Uterus (tissue), 4 donors: Measurements from ENCODE around the gene CLPTM1L. TPM values are rescaled to one million over a fixed set of nuclear protein-coding genes. Genes with fewer than 3 reads are reported as not detected.

Source experiments
- DNase-seq, 2 donors: peaks; one replicate each; pipeline ENCODE4 v3.0.0-alpha.2; 2019 to 2020
- H3K27ac ChIP-seq, 2 donors: fragments of 200-600 bp; sonication (generic); 1 replicate in 1 of 2; 2 replicates in 1 of 2; pipeline ENCODE4 v1.5.1; 2016 to 2018
- H3K27me3 ChIP-seq, 2 donors: fragments of 200-600 bp; sonication (generic); one replicate each; pipeline ENCODE4 v1.5.1; 2018 to 2019; ENCODE audit warnings: control low read depth in 1 of 2
- H3K36me3 ChIP-seq, 2 donors: fragments of 200-600 bp; sonication (generic); one replicate each; pipeline ENCODE4 v1.5.1; 2019; ENCODE audit warnings: control low read depth in 1 of 2
- H3K4me1 ChIP-seq, 2 donors: fragments of 200-600 bp; sonication (generic); one replicate each; pipeline ENCODE4 v1.5.1; 2018 to 2019; ENCODE audit warnings: control low read depth in 1 of 2
- H3K4me3 ChIP-seq, 2 donors: fragments of 200-600 bp; sonication (generic); 1 replicate in 1 of 2; 2 replicates in 1 of 2; pipeline ENCODE4 v1.5.1; 2018 to 2019; ENCODE audit warnings: mild to moderate bottlenecking in 1 of 2
- H3K9me3 ChIP-seq, 2 donors: fragments of 200-600 bp; sonication (generic); one replicate each; pipeline ENCODE4 v1.5.1; 2019; ENCODE audit warnings: control low read depth in 1 of 2
- POLR2A ChIP-seq, 2 donors: fragments of 450-650 bp; IDR thresholded peaks; one replicate each; pipeline ENCODE4 v1.6.1; 2016; ENCODE audit warnings: antibody characterized with exemption in 2 of 2, mild to moderate bottlenecking in 1 of 2, moderate library complexity in 1 of 2
- intact Hi-C: fragments of 100-400 bp; cut with DNase I; formaldehyde crosslinking; loops from one replicate; pipeline ENCODE4 v1.15.1; 2023; ENCODE audit warnings: low total_unique reads
- total RNA-seq, 4 donors: library from RNA; depleted of rRNA in 3 of 4; stranded (reverse); fragments of >200 nt in 3 of 4; gene quantifications; one replicate each; pipeline versions ENCODE4 v1.1.0 to v1.2.4, GENCODE V29; 2014 to 2023
- TF ChIP-seq, protein P1 (sequence below), 4 experiments: fragments of 200-600 bp in 2 of 4; fragments of 450-650 bp in 2 of 4; sonication (generic) in 2 of 4; IDR thresholded peaks; one replicate each; pipeline ENCODE4 v1.5.1; 2016 to 2019; ENCODE audit warnings: antibody characterized with exemption in 4 of 4, mild to moderate bottlenecking in 2 of 4, moderate library complexity in 1 of 4
- donor health status: DM: yes; HTN: yes; CAD: no.

CLPTM1L gene
- total RNA-seq, 4 donors from 2014 or later = 63.2 to 74.3 (median 71.1) TPM

DNA sequence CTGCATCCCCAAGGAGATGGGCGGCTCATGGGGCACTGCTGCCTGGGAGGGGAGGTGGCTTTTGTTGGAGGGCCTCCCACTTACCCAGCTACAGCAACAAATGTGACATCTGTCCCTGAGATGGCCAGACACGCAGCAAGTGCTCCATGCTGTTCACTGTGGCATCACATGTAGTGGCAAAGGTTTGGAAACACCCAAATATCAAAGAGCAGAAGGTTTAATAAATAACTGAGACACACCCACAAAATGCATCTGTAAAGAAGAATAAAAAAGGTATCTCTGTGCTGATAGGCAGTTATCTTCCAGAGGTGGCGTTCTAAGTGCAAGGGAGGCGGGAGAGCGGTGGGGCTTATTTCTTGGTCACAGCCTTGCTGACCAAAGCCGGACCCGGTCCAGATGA, 23.3 kb upstream of the CLPTM1L start:
- Histone ChIP-seq H3K4me3 (no peak overlapping the region), H3K27ac (no peak overlapping the region), H3K4me1 (no peaks in the 10 kb centered on the region), H3K9me3 (no peaks in the 10 kb centered on the region), H3K27me3 (peaks cover 0 to 6% of the 10 kb centered on the region in 2 donors), H3K36me3 (no peaks in the 10 kb centered on the region)
- DNase-seq = no peak
- TF ChIP-seq, protein P1, sequence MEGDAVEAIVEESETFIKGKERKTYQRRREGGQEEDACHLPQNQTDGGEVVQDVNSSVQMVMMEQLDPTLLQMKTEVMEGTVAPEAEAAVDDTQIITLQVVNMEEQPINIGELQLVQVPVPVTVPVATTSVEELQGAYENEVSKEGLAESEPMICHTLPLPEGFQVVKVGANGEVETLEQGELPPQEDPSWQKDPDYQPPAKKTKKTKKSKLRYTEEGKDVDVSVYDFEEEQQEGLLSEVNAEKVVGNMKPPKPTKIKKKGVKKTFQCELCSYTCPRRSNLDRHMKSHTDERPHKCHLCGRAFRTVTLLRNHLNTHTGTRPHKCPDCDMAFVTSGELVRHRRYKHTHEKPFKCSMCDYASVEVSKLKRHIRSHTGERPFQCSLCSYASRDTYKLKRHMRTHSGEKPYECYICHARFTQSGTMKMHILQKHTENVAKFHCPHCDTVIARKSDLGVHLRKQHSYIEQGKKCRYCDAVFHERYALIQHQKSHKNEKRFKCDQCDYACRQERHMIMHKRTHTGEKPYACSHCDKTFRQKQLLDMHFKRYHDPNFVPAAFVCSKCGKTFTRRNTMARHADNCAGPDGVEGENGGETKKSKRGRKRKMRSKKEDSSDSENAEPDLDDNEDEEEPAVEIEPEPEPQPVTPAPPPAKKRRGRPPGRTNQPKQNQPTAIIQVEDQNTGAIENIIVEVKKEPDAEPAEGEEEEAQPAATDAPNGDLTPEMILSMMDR (IDR thresholded peaks at IDR 0.05) = no peak
- TF ChIP-seq POLR2A (IDR thresholded peaks at IDR 0.05) = no peak
- intact Hi-C loops = no loop called here

DNA sequence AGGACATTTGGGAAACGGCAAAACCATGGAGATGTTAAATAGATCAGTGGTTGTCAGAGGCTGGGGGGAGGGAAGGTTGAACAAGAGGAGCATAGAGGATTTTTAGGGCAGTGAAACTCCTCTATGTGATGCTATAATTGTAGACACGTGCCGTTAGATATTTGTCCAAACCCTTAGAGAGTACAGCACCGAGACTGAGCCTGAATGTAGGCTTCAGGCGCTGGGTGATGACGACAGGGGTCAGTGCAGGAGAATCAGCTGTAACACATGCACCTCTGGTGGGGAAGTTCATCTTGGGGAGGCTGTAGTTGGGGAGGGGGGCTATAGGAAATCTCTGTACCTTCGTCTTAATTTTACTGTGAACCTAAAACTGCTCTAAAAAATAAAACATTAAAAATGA, 22.2 kb upstream of the CLPTM1L start:
- no peak overlapping the region for H3K27ac ChIP-seq
- H3K36me3 ChIP-seq = no peaks in the 10 kb centered on the region
- H3K27me3 ChIP-seq = peaks cover 0 to 6% of the 10 kb centered on the region in 2 donors
- TF ChIP-seq POLR2A (IDR thresholded peaks at IDR 0.05) = no peak
- TF ChIP-seq, protein P1 (IDR thresholded peaks at IDR 0.05) = no peak
- intact Hi-C loops = no loop called here
- H3K4me1 ChIP-seq = no peaks in the 10 kb centered on the region
- DNase-seq = no peak
- H3K9me3 ChIP-seq = no peaks in the 10 kb centered on the region
- no peak overlapping the region for H3K4me3 ChIP-seq

DNA sequence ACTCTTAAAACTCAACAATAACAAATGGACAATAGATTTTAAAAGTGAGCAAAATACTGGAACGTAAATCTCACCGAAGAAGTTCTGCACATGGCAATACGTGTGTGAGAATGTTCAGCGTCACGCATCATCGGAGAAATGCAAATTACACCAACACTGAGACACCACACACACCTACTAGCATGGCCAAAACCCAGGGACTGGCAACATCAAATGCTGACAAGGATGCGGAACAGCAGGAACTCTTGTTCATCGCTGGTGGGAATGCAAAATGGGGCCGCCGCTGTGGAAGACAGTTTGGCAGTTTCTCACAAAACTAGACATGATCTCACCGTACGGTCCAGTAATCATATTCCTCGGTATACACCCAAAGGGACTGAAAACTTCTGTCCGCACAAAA, 21.6 kb upstream of the CLPTM1L start:
- Histone ChIP-seq H3K36me3 (no peaks in the 10 kb centered on the region), H3K9me3 (no peaks in the 10 kb centered on the region), H3K27me3 (peaks cover 0 to 6% of the 10 kb centered on the region in 2 donors), H3K4me3 (no peak overlapping the region), H3K27ac (no peak overlapping the region), H3K4me1 (no peaks in the 10 kb centered on the region)
- DNase-seq = no peak
- intact Hi-C loops = no loop called here
- TF ChIP-seq, protein P1 (IDR thresholded peaks at IDR 0.05) = no peak
- TF ChIP-seq POLR2A (IDR thresholded peaks at IDR 0.05) = no peak

DNA sequence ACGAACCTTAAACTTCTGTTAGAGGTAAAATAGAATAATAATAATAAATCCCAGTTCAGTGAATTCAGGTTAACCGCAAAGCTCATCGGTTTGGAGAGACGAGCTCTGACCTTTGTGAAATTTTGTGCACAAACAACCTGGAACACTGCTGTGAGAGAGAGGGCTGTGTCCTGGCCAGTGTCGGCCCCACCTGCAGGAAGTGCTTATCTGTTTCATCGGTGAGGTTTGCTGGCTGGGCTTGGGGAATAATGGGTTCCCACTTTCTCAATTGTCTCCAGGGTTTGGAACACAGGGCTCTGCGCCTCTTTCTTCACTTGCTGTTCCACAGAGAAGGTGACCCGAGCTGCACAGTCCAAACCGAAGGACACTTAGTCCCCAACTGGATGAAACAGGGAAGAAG, 19.3 kb upstream of the CLPTM1L start:
- DNase-seq = no peak

DNA sequence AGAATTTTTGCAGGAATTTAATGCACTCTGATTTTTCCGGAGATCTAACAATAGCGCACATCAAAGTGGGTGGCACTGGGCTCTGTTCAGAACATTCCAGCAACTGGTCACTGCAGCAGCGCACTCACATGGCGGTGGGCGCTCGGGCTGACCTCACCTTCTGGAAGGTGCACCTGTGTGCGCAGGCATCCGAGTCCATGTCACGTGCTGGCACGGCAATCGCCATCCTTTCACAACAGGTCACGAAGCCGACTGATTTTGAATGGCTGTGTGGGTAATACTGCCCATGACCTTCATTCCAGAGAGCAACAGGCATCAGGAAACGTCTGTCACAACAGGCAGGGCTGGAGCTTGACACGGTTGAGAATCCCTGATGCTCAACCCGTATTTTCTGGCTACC, 18.7 kb upstream of the CLPTM1L start:
- intact Hi-C loops = no loop called here
- no peaks in the 10 kb centered on the region for H3K36me3 ChIP-seq
- no peak overlapping the region for H3K4me3 ChIP-seq
- H3K9me3 ChIP-seq = no peaks in the 10 kb centered on the region
- no peaks in the 10 kb centered on the region for H3K4me1 ChIP-seq
- no peak for DNase-seq
- H3K27ac ChIP-seq = no peak overlapping the region
- peaks cover 0 to 6% of the 10 kb centered on the region in 2 donors for H3K27me3 ChIP-seq
- no peak for TF ChIP-seq POLR2A (IDR thresholded peaks at IDR 0.05)
- TF ChIP-seq, protein P1 (IDR thresholded peaks at IDR 0.05) = no peak

More for the DNA sequence above, 19.3 kb upstream of the CLPTM1L start:
- no peaks in the 10 kb centered on the region for H3K36me3 ChIP-seq
- intact Hi-C loops = no loop called here
- no peak for TF ChIP-seq POLR2A (IDR thresholded peaks at IDR 0.05)
- TF ChIP-seq, protein P1 (IDR thresholded peaks at IDR 0.05) = no peak
- peaks cover 0 to 6% of the 10 kb centered on the region in 2 donors for H3K27me3 ChIP-seq
- H3K4me1 ChIP-seq = no peaks in the 10 kb centered on the region
- H3K27ac ChIP-seq = no peak overlapping the region
- no peak overlapping the region for H3K4me3 ChIP-seq
- H3K9me3 ChIP-seq = no peaks in the 10 kb centered on the region
